HG02943 (cell line): ENCODE measurements around the gene LUZP2.

Experiments used
- ATAC-seq: cut with Tn5 transposase; IDR thresholded peaks from one replicate; pipeline ENCODE4 v1.9.1; 2021; ENCODE audit warnings: mild to moderate bottlenecking, low read depth, moderate library complexity; ENCODE audit not compliant: unreplicated experiment

The LUZP2 gene

DNA sequence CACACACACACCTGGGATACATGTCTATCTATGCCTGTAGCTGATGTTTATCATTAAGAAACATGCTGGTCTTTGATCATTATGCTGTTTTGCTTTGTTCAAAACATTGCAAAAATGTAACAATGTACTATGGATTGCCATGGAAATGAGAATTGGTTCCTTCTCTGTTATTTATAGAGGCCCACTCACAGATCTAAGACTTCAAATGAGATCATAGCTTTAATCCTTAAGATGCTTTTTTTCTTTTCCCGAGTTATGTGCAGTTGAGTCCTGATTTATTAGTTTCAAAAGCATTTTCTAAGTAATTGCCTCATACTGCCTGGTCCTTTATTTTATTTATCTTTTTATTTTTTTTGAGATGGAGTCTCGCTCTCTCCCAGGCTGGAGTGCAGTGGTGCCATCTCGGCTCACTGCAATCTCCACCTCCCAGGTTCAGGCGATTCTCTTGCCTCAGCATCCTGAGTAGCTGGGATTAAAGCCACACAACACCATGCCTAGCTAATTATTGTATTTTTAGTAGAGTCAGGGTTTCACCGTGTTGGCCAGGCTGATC lies 131.4 kb downstream of the LUZP2 start:
- no peak for ATAC-seq

DNA sequence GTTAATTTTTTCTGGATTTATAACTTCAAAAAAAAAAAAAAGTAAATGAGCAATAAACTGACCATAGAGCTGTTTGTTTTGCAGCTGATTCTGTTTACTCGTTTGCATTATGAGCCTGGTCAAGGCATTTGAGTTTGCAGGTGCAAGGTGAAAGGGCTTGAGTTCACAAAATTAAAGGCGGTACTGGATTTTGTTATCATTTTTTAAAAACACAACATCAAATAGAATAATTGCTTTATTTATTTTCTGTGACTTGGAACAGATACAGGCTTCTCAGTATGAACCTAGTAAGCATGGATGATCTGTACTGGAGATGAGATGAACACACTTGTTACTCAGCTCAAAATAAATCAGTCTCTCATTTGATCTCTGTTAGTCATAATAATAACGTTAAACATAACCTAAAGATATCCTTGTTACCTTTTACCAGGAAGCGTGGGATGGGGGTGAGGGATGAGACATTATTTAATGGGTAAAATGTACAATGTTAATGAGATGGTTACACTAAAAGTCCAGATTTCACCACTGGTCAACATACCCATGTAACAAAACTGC lies 137.8 kb downstream of the LUZP2 start:
- ATAC-seq: no peak

DNA sequence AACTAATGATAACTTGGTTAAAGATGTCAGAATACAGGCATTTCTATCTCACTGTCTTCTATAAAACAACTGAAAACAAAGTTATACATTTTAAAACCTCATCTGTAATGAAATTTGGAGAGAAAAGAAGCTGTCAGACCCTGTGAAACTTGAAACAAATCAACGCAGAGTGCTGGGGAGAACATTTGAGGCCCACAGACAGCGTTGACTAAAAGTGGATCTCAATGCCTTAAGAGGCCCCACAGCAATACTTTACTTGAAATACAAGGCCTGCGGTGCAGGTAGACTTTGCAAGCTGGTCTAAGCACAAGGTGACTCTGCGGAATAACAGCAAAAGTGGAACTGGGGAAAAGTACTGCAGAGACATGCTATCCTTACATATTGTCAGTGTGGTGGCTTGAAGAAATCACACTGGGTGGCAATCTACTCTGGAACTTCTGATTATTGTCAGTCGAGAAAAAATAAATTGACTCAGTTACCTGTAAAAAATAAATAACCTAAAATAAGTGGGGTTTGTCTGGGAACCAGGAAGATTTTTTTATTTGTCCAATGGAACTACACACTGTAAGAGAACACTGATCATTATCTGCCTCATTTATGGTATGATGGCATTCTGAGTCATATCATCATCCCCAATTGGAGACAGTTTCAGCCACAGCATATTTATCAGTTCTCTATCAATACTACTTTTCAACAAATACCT lies 138.9 kb downstream of the LUZP2 start:
- ATAC-seq: no peak

DNA sequence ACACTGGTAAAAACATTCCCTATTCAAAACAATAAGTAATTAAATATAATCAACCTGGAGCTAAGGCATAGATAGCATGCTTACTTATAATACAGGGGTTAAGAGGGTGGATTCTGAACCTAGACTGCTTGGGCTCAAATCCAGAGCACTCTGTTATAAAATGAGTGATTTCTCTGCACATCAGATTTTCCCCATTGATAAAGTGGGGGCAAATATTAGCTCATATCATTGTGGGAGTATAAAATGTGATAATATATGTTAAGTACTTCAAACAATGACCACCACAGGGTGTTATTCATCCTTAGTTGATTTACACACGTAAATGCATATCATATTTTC lies 139.4 kb downstream of the LUZP2 start:
- no peak for ATAC-seq

DNA sequence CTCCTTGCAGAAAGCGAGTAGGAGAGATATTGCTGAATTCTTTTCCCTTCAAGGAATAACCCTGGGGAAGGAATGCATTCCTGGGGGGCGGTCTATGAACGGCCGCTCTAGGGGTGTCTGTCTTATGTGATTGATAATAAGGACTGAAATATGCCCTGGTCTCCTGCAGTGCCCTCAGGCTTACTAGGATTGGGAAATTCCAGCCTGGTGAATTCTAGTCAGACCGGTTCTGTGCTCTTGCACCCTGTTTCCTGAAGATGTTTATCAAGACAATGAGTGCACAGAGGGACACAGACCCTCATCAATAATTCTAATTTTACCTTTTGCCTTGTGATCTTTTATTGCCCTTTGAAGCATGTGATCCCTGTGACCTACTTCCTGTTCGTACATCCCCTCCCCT lies 140.7 kb downstream of the LUZP2 start:
- no peak for ATAC-seq

DNA sequence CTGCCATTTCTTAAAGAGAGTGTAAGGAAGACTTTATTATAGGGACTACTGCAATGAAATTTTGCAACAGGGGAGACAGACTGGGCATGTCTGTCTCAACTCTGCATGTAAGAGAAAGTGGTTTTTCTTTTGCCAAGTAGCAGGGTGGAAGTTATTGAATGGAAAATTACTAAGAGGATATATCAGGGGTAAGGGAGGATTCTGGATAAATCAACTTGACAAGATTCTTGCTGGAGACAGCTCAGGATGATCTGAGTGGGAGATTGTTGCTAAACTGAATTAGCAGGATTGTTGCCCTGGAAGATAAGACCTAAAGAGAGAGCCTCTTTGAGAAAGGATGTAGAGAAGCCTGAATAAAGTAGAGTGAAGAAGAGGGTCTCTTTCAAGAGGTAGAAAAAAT lies 145.8 kb downstream of the LUZP2 start:
- ATAC-seq: no peak

DNA sequence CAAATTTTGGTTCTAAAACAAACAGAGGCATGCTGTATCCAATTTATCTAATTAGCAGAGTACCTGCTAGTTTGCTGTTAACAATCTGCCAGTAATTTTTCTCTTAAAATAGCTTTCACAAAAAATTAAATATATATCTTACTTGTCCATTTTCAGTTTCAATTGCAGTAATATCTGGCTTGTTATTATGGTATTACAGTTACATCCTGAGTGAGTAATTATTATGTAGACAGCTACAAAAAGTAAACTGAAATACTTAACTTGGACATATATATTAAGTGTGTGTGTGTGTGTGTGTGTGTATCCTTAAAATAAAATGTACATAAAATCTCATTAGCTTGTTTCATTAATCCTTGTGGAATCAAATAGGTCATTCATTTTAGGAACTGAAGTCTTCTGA lies 148.7 kb downstream of the LUZP2 start:
- ATAC-seq: no peak

DNA sequence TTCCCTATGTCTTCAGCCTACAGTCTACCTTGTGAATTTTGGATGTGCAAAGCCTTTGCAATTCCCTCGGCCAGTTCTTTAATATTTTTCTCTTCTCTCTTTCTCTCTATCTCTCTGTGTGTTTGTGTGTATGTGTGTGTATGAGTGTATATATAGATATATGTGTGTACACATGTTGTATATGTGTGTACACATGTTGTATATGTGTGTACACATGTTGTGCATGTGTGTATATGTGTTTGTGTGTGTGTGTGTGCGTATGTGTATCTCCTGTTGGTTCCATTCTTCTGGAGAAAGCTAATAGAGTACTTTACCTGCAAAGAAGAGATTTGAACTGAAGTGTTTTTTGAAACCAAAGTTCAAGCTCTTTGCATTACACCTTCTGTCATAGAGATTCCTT lies 155.0 kb downstream of the LUZP2 start:
- ATAC-seq: no peak

DNA sequence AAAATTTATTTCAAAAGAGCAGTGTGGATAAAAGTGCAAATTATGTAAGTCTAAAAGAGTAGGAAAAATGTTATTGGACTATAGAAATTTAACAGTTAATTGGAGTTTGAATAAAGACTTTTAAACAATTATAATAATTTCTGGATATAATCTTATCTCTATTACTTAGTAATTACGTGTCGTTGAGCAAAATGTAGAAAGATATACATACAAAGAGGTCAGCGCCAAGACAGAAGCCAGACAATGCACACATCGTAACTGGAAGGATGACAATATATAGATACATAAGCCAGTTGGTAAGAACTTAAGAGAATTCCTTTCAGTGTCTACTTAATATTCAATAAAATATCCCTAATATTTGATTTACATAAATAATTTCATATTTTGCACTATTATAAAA lies 157.0 kb downstream of the LUZP2 start:
- no peak for ATAC-seq

DNA sequence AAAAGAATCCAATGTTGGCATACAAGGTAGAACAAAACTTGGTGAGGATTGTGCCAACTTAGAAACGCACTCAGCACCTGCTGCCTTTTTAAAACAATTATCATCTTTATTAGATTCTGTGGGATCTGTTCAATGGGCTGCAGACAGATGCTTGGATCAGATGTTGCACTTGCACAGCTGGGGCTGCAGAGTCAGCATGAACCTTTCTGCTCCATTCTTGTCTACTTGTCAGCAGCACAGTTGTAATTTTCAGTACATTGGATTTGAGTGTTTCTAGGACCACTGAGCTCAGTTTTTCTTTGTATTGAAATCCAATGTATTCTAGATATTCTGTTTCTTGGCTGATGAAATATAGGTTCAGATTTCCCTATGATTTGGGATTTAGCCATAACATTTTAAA lies 164.5 kb downstream of the LUZP2 start:
- ATAC-seq: no peak

DNA sequence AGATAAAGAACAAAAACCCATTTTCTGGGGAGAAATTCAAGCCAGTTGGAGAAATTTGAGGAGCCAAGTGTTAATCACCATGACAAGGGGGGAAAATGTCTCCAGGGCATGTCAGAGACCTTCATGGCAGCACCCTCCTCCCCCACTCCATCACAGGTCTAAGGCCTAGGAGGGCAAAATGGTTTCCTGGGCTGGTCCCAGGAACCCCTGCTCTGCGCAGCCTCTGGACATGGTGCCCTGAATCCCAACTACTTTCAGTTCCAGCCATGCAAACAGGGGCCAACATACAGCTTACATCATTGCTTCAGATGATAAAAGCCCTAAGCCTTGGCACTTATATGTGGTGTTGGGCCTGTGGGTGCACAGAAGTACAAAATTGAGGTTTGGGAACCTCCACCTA lies 167.5 kb downstream of the LUZP2 start:
- no peak for ATAC-seq

DNA sequence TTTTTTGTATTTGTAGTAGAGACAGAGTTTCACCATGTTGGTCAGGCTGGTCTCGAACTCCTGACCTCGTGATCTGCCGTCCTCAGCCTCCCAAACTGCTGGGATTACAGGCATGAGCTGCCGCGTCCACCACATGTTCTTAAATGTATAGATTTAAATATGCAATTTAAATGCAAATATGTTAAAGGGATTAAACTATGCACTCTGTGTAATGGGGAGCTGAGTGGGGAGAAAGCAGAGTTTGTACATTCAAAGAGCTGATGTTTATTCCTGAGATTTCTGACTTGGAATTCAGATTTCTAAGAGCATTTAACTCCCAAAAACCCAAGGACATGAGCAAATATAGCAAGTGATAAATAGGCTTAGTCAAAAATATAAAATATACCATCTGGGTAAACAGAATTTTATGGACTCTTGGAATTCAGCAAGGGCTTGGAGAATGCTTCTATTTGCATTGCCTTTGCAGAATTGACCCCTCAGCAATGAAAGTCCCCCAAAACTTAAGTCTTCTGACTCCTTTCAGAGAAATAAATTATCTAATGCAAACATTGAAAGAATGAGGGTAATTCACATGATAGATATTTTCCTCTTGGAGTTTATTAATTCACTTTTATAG lies 170.6 kb downstream of the LUZP2 start:
- ATAC-seq: no peak

DNA sequence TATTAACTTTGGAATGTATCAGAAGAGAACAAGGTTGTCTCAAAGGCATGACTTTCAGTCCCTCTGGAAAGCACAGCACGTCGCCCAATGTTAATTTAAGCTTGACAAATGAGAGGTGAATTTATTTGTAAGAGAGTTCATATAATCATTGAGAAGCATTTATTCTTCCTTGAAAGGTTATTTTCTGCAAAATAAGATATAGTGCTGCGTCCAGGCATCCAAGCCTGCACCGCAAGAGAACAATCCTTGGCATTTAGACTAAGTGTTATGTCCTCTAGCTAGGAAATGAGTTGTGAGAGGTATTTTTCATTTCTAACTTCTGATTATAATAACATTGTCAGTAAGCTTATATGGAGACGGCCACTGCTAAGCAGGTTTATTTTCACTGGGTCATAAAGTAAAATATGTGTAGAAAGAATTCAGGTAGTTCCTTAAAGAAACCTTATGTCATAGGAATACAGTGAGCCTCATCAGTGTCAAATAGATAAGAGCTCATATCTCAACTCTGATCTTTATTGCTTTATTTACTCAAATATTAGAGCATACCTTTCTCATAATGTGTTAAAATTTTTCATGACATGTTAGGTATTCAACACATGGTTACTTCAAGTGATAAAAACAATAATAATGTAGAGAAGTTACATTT lies 182.0 kb downstream of the LUZP2 start:
- ATAC-seq: no peak

DNA sequence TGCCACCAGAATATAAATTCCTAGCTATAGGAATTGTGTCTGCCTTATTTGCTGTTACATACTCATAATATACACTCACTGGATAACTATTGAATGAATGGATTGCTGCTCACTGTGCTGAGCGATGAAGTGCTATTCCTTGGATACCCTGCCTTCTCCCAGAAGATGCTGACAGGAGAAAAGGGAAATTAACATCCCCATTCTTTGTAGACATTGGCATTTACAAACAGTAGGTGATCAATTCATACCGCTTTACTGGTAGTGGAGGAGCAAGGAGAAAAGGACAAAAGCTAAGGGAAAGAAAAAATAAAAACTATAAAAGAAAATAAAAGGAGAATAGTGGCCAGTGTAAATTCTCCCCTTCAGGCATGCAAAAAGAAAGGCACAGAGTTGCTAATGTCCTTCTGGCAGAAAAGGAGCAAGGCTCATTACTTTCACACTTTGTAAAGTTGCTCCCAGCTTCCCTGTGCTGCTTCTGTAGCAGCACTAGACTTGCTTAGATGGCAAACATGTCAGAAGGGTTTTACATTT lies 183.0 kb downstream of the LUZP2 start:
- no peak for ATAC-seq

DNA sequence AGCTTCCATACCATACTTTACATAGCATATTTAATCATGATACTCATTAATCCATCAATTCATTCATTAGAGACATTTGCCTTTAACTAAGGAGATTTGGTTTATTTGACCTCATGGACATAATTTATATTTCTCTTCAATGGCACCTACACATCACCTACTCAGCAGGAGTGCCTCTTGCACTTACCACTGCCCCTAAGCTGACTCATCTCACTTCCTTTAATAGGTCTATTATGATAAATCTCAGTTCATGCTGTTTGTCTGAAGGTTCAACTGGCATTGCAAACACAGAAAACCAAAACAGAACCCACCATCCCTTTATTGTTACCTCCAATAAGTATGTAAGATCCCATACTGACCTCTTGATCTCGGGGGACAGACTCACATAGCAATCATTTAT lies 186.7 kb downstream of the LUZP2 start:
- no peak for ATAC-seq

DNA sequence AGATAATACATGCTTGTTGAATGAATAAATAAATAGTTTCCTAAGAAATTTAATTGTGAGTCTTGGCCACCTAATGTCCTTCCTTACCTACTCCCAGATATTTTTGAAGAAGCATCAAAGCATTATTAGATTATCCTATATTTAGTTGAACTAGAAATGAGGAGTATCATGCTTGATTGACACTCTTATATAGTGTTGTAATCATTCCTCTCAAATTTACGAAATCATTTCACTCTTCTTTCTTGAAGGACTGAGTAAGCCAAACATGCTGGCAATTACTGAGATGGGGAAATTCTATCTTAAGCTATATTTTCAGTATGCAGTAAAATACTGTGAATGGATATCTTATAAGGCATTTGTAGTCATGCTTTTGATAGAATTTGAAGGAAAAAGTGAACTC lies 189.0 kb downstream of the LUZP2 start:
- no peak for ATAC-seq

DNA sequence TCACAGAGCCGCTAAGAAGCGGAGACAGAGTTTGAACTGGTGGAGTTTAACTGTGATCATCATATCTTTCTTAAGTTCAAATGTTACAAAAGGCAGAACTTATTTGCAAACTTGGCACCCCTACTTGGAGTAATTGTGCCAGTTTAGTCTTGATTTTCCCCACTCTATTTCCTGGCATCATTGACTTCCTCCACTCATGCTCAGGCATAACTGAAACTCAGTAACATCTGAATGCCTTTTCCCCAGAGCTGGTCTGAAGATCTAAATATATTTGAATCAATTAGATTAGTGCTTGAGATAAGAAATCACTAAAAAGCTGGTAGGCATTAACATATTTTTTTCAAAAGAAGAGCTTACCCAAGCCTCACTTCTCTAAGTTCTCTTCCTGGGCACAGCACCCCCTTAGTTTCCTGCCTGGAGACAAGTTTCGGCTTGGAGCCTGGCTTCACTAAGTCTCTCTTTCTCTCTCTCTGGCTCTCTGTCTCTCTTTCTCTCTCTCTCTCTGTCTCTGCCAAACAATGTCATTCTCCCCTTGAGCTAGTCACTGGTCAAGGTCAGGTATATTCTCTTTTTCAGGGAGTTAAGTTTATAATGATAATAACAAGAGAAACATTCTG lies 190.8 kb downstream of the LUZP2 start:
- no peak for ATAC-seq

DNA sequence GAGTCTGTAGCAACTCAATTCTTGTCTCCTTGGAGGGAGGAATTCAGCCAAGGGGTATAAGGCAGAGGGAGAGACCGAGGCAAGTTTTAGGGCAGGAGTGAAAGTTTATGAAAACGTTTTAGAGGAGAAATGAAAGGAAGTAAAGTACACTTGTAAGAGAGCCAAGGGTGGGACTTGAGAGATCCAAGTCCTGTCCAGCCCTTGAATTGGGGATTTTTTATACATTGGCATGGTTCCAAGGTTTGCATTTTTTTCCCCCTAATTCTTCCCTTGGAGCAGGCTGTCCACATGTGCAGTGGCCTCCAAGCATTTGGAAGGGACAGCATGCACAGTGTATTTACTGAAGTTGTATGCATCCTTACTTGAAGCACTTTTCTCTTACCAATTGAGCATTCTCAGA lies 192.1 kb downstream of the LUZP2 start:
- ATAC-seq: no peak

DNA sequence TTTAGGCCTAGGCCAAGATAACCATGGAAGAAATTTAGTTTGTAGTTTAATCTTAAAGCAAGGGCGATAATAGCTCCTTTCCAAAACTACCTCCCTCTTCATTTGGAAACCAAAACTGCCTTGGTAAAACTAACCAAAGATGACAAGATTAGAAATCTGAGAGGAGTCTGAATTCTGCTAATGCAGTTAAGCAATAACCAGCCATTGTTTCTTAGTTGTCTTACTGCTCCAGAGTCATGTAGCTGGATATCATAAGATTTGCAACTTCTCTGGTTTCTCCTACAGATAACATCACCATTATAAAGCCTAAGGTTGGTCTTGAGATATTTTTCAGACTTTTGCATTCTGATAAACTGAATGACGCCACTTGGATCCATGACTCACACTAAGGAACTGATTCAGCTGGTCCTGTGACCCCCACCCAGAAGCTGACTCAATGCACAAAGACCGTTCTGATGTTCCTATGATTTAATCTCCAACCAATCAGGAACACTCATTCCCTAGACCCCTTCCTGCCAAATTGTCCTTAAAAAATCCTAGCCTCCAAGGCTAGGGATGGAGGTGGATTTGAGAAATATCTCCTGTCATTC lies 200.8 kb downstream of the LUZP2 start:
- no peak for ATAC-seq

DNA sequence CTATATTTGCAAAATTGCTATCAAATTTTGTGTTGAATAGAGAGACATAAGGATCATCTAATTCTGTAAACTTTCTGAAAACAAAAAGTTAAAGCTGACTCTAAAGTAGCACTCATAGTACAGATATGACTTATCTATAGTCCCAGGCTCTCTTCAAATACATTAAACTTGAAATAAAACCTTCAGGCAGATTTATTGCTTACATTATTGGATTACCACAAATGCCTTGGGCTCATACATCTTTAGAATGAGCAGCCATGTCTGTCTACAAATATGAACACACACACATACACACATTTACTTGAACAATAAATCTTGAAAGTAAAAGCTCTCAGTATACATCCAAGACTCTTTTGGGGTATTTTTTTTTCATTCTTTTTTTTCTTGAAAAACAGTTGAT lies 207.9 kb downstream of the LUZP2 start:
- ATAC-seq: no peak

DNA sequence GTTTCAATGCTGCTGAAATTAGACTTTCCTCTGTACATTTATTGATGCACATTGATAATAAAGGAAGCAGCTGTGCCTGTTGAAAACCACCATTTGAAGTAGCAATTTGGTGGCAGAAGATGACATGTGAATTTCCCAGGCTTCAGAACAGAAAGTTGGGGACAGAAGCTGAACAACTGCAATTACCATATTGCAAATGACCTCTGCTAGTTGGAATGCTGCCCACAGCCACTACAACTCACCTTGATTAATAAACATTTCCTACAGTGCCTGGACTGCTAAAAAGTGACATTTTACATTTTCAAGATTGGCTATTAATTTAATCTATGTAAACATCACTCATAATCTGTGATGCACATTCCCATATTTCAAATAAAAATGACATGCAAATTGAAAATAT lies 208.6 kb downstream of the LUZP2 start:
- ATAC-seq: no peak
